ENCODE data around the gene KCNJ14.

GRCh38 chr19:48436586-48436985 lies 18.8 kb upstream of the KCNJ14 start:
- TF ChIP-seq CTCF (IDR thresholded peaks at IDR 0.05; ENCODE audit: low read length): no peak
- TF ChIP-seq EZH2 (optimal IDR thresholded peaks at IDR 0.05; ENCODE audit: low read depth, low read length): no peak
